ENCODE measurements around the gene SGIP1.
A peak's percentile ranks its signal among the peaks of the same experiment; 100 is the strongest.
"Not testable (repeated sequence)": the region's sequence is repeated elsewhere in the genome, so short reads cannot be mapped to it uniquely, and the experiment has no call there.

SGIP1 gene

GRCh38 chr1:66589326-66589725, 55.4 kb downstream of the SGIP1 start:
- H3K4me3 ChIP-seq (ENCODE audit: low read depth, low read length): no peak overlapping the region
- DNase-seq (ENCODE audit: low read depth): no peak

GRCh38 chr1:66592106-66592507, 58.2 kb downstream of the SGIP1 start:
- not testable (repeated sequence) for H3K4me3 ChIP-seq (ENCODE audit: low read depth, low read length); DNase-seq (ENCODE audit: low read depth)

GRCh38 chr1:66596191-66596590, 62.2 kb downstream of the SGIP1 start:
- no peak for DNase-seq (ENCODE audit: low read depth)
- H3K4me3 ChIP-seq (ENCODE audit: low read depth, low read length): no peak overlapping the region

- H3K4me3 ChIP-seq (ENCODE audit: low read depth, low read length): no peak overlapping the region
- DNase-seq (ENCODE audit: low read depth): no peak
These were observed 63.5 kb downstream of the SGIP1 start for GRCh38 chr1:66597500-66597899.

GRCh38 chr1:66598670-66599069, 64.7 kb downstream of the SGIP1 start:
- peak; percentile 59 for DNase-seq (ENCODE audit: low read depth)
- H3K4me3 ChIP-seq (ENCODE audit: low read depth, low read length): no peak overlapping the region

GRCh38 chr1:66599346-66599745, 65.4 kb downstream of the SGIP1 start:
- H3K4me3 ChIP-seq (ENCODE audit: low read depth, low read length): no peak overlapping the region
- DNase-seq (ENCODE audit: low read depth): peak; percentile 20

- no peak overlapping the region for H3K4me3 ChIP-seq (ENCODE audit: low read depth, low read length)
- DNase-seq (ENCODE audit: low read depth): no peak
These were observed 66.2 kb downstream of the SGIP1 start for GRCh38 chr1:66599899-66600737.

DNA sequence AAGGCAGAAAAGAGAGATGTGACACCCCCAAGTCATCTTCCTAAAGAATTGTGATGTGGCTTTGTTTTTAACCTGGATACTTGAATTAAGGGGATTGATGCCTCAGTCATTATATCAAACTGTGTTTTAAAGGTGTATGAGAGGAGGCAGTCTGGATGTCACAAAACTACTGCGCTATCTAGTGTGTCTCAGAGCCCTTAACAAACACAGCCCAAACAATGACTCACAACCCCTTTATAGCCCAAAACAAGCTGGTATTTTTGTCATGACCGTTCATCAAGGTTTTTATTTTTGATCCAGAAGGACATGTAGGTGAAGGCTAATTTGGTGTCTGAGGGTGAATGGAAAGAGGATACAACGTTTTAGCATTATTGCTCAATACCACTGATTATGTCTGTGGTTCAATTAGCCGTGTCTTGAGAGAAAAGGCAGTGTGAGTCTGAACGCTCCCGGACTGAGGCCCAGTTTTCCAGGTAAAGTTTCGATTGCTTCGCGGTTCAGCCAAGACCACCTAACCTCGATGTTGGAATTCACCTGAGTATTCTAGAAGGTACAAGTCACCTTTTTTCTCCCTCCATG, 71.6 kb downstream of the SGIP1 start:
- no peak for DNase-seq (ENCODE audit: low read depth)
- H3K4me3 ChIP-seq (ENCODE audit: low read depth, low read length): no peak overlapping the region

GRCh38 chr1:66606362-66607065, 72.6 kb downstream of the SGIP1 start:
- no peak for DNase-seq (ENCODE audit: low read depth)
- H3K4me3 ChIP-seq (ENCODE audit: low read depth, low read length): no peak overlapping the region

DNA sequence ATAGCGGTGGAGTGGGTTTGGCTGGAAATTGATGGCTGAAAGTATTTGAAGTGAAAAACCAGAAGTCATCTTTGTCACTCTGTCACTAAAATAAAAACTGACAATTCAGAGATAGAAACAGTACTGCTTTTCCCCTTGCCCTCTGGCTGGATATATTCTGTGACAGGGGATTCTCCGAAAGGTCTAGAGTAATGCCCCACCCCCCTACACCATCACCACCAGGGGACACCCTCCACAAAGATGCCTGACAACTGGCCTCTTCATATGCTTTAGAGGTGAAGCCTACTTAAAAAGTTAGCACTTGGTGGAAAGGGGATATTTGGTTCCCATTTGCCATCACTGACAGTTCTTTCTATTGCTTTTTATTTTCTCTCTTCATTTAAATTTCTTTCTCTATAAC, 73.5 kb downstream of the SGIP1 start:
- no peak for DNase-seq (ENCODE audit: low read depth)

DNA sequence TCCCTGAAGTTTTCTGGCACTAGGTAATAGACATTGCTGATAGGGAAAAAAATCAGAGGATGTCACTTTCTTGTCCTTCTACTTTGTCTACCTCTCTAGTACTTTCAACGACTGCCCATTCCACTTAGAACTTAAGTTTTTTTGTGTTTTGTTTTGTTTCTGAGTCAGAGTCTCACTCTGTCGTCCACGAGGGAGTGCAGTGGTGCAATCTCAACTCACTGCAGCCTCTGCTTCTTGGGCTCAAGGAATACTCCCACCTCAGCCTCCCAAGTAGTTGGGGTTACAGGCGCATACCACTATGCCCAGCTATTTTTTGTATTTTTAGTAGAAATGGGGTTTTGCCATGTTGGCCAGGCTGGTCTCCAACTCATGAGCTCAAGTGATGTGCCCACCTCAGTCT, 79.2 kb downstream of the SGIP1 start:
- no peak for DNase-seq (ENCODE audit: low read depth)
- H3K4me3 ChIP-seq (ENCODE audit: low read depth, low read length): no peak overlapping the region

More for the DNA sequence above, 73.5 kb downstream of the SGIP1 start:
- H3K4me3 ChIP-seq (ENCODE audit: low read depth, low read length): no peak overlapping the region

DNA sequence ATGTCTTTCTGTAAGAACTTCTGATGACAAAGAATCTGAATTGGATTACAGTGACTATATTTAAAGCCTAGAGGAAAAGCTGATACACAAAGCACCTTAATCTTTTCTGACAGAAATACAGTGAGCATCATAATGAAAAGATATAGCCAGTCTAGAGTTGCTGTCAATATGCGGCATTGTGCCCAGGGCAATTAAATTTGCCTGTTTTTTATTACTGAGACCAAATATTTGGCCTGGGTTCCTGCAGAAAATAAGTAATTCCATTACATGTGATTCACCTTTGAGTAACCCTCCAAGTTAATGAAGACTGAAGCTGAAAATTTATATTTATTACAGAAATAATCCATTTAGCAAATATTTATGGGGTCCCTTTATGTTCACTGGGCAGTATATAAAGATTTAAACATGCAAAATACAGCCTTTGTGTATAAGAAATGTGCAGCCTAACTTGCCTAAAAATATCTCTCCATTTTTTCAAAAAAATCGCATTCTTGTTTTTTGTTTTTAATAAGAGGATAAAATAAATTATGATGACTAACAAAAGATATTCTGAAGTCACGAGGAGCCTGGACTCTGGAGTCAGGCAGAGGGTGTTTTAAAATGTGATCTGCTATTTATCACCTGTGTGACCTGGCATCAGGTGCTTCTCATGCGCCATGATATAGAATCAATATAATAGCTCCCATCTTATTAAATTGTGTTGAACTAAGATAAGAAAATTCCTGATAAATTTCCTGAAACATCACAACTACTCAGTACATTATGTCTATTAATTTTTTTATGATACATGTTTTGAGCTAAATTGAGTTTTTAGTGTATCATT, 83.6 kb downstream of the SGIP1 start:
- DNase-seq (ENCODE audit: low read depth): no peak

DNA sequence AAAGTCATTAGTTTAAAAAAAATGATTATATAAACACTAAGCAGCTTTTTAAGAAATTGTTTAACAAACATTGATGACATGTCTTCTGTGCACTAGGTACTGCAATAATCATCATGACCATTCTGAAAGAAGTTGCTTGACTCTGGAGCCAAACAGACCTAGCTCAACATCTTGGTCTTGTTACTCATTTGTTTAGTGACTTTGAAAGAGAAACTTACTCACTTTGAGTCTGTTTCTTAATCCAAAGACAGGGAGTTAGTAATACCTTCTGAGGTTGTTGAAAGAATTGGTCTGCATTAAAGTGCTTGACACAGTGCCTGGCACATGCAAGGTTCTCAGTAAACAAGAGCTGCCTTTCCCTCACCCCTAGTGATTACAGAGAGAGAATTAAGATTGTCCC, 84.4 kb downstream of the SGIP1 start:
- no peak overlapping the region for H3K4me3 ChIP-seq (ENCODE audit: low read depth, low read length)
- no peak for DNase-seq (ENCODE audit: low read depth)

More for the DNA sequence above, 83.6 kb downstream of the SGIP1 start:
- H3K4me3 ChIP-seq (ENCODE audit: low read depth, low read length): no peak overlapping the region

DNA sequence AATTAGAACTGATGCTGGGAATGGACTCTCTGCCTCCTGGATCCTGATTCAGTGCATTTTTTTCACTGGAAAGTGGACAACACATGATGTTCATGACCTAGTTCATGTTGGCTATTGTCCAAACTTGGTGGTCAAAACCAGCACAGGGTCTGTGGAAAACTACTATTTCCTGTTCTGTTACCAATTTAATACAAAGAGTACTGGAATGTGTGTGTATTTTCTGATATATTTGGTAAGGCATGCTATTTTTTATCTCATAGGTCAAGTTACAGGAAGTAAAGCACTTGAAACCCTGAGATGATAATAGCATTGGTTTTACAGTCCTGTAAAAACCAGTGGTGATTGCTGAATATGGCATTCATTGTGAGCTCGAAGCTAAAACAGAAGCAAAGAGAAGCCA, 89.9 kb downstream of the SGIP1 start:
- H3K4me3 ChIP-seq (ENCODE audit: low read depth, low read length): no peak overlapping the region
- DNase-seq (ENCODE audit: low read depth): peak; percentile 18

- H3K4me3 ChIP-seq (ENCODE audit: low read depth, low read length): no peak overlapping the region
These were observed 90.6 kb downstream of the SGIP1 start for GRCh38 chr1:66624412-66625060.

DNA sequence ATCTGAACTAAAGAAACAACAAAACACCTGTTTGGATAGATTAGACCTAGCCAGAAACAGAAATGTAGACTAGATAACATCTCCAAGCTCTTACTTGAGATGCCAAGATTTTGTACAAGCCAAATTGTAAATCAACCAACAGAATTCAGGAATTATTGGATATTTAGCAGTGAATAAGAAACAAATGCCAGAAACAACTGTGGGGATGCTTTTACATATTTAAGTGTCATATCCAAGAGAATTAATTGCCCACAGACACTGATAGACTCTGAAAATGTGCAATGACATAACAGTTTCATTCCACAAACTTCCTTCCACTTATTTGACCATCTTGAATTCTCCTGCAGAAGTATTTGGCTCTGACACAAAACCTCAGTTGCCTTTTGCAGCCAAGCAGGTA, 92.3 kb downstream of the SGIP1 start:
- no peak overlapping the region for H3K4me3 ChIP-seq (ENCODE audit: low read depth, low read length)
- DNase-seq (ENCODE audit: low read depth): no peak

More at GRCh38 chr1:66624412-66625060, 90.6 kb downstream of the SGIP1 start:
- DNase-seq (ENCODE audit: low read depth): peak; percentile 17

DNA sequence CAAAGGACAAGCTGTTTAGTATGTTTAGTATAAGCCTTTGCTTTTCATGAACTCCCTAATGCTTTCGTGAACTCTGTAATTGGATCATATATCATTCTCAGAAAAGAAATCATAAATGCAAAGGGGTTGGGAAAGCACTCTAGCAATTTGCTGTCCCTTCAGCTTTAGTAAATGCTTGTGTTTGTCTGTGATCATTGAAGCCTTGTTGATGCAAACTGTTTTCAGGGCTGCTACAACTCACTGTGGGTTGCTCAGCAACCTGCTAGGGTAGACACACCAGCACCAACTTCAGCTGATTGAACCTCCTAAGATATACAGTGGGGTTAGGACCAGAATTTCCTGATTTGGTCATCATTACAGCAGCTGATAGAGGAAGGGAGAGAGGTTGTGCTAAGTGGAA, 95.0 kb downstream of the SGIP1 start:
- no peak for DNase-seq (ENCODE audit: low read depth)
- H3K4me3 ChIP-seq (ENCODE audit: low read depth, low read length): no peak overlapping the region

DNA sequence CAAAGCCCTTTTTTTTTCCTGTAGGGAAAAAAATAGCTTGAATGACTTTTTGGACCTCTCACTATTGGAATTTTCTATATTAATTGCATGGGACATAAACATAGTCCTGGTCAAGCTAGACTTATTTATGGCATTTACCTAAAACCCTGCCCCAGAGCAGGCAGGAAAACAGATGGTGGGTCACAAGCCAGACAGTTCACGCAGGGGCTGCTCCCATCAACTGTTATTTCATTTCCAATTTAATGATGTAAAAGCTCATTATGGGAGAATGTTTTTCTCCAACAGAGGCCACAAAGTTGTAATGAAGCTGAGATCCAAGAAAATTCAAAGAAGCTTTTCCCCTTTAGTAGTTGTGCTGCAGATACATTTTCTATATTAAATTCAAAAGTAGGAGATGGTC, 99.2 kb downstream of the SGIP1 start:
- no peak for DNase-seq (ENCODE audit: low read depth)
- H3K4me3 ChIP-seq (ENCODE audit: low read depth, low read length): no peak overlapping the region

DNA sequence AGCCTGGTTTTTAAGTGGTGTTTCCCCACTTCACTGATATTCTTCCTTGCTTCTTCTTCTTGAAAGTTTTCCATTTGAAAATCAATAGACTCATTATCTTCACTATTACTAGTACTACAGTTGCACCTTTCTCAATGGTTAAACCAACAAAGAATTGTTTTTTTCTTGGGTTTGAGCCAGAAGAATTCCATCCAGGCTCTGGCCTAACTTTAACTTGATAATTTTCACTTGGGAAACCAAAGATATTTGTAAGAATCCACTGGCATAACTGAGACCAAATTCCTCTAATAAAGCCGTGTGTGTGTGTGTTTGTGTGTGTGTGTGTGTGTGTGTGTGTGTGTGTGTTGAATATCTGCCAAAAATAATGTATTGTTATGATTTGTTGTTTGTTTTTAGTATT, 103.2 kb downstream of the SGIP1 start:
- no peak for DNase-seq (ENCODE audit: low read depth)
- no peak overlapping the region for H3K4me3 ChIP-seq (ENCODE audit: low read depth, low read length)
